Adipose tissue (tissue), 3 donors: Measurements from ENCODE around the gene SYCP2. TPM values are rescaled to one million over a fixed set of nuclear protein-coding genes. Genes with fewer than 3 reads are reported as not detected.

ENCODE experiments used
- H3K27ac ChIP-seq: one replicate; pipeline ENCODE4 v1.5.1; 2013; ENCODE audit warnings: low read depth, low read length
- WGBS, 3 donors: extraction: QIAGEN DNeasy Blood & Tissue Kit; methylation state at CpG; one replicate each; pipeline ENCODE4 v1.1.7; 2013; 5-methylcytosine and 5-hydroxymethylcytosine counted together
- polyA plus RNA-seq, 3 donors: library from polyadenylated mRNA; stranded (reverse); fragments of 200-250 nt; gene quantifications; one replicate each; pipeline ENCODE4 v1.2.3, GENCODE V29; 2013
- donor health status: healthy with polysubstance abuse.
- donor health status: Bipolar disorder and iron deficiency.
- donor health status: healthy.

Gene SYCP2
- polyA plus RNA-seq, 3 donors = 1.0 to 8.1 (median 1.2) TPM

DNA sequence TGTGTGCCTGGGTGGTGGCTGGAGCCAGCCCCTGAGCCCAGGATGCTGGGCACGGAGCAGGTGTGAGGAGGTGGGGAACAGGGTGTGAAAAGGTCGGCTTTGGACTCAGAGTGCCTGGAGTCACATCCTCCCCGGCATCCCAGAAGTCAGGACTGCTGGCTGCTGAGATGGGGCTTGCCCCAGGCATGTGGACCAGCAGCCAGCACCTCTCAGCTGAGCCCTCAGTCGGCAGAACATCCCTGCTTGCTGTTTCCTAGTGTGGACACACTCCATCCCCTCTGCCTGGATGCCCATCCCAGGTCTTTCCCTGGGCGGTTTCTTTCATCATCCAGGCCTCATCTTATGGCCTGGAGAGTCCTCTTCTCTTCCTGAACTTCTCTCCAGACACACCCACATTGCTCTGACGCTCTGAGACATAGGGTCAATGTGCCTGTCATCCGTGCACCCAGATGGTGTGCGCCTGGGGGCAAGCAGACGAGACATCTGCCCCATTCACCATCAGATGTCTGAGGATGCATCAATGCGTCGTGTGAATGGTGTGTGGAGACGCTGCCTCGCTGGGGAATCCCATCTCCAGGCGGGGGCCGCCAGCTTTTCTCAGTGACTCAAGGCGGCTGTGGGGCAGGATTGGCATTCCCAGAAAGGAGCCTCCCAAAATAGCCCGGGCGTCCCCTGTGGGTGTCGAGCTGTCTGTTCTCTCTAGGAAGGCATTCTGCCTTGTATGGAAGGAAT lies 104.2 kb downstream of the SYCP2 start:
- H3K27ac ChIP-seq = no peak overlapping the region
- WGBS, 3 donors = 74 to 83% (median 81%) methylated on average over 19 of the region's 19 CpGs

DNA sequence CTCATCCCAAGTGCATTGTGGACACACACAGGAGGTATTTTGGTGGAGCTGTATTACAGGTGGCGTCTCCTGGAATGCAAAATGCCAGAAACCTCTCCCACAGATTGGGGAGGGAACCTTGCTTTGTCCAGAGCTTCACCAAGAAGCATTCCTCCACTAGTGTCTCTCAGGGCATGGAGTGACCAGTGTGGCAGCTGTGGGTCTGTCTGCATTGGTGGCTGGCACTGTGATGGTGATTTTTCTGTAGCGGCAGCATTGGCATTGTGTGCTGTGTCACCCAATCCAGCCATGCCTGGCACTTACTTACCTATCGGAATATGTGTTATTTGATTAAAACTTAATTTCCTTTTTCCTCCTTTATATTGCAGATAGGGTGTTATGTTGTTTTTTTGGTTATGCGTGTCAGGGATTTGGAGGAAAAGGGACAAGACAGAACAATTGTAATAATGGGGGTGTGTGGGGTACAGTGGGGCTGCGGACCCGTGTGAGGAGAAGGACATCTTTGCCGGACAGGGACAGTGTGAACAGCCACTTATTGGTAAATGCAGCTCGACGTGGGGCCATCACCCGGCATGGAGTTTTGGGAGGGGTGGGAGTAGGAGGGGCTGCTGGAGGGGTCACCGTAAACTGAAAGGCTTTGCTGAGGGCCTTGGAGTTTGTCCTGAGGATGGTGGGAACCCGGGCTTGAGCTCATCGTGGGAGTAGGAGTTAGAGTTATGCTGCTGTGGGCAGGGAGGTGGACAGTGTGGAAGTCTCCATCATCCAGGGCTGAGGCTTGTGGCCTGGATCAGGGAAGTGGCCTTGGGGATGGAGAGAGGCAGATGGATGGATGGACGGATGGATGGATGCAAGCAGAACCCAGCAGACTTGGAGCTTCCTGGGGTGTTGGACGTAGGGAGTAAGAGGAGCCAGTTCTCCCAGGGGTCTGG lies 105.0 kb downstream of the SYCP2 start:
- 83 to 90% (median 86%) methylated on average over 15 of the region's 15 CpGs for WGBS, 3 donors
- no peak overlapping the region for H3K27ac ChIP-seq

DNA sequence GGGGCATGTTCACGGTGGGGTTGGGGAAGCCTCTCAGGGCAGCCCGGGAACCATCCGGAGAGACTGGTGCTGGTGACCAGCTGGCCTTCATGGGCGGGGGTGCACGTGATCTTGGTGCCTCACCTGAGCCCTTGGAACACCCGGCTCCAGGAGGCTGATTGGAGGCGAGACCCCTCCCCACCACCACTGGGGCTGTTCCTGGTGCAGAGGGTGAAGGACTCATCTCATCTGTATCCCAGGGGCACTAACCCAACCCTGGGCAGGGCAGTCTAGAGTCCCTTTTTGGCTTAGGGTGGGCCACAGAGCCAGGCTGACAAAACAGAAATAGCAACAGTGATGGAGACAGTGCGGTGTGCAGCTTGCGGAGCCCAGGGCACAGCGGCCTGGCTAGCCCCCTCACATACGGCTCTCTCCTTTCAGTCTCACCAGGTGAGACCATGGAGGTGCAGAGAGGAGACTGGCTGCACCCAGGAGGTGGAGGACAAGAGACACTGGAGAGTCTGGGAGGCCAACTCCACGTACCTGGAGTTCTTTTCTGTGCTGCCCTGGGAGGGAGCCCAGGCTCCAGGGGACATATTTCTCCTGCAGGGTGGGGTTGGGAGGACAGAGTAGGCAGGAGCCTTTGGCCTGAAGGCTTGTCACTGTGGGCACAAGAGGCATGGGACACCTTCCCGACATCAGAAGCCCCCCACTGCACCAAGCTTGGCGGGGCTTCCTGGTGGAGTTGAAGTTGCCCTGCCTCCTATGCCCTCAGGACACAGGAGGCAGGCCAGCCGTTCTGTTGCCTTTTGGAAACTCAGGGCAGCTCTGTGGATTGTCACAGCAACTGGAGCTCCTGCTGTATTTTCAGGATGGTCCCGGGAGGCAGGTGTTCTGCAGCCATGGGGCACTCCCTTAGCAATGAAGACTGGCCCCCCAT lies 106.0 kb downstream of the SYCP2 start:
- 74 to 82% (median 78%) methylated on average over 16 of the region's 16 CpGs for WGBS, 3 donors

DNA sequence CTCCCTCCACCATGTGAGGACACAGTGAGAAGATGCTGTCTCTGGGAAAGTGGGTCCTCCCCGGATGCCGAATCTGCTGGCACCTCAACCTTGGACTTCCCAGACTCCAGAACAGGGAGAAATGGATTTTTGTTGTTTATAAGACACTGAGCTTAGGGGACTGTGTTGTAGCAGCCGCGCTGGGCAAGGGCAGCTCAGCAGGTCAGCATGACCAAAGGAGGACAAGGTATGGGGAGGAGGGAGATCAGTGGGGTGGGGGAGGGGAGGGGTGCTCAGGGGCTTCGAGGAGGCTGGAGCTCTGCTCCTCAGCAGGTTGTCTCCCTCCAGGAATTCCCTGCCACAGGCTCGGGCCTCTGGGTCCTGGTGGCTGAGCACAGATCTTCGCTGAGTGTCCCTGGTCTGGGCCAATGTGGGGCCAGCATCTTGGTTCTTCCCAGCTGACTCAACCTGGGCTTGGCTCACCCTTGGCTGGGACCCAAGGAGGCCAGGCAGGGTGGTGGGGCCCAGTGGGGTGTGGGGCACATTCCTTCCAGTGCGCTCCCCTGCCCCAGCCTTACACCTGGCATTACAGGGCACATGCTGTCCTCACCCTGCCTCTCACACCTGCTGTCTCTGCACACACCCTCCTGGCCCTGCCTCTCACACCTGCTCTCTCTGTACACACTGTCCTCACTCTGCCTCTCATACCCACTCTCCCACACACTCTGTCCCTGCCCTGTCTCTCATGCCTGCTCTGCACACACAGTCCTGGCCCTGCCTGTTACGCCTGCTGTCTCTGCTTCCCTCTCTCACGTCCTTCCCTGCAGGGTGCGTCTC lies 107.3 kb downstream of the SYCP2 start:
- WGBS, 3 donors = 74 to 81% (median 79%) methylated on average over 10 to 11 of the region's 11 CpGs
- no peak overlapping the region for H3K27ac ChIP-seq

More for the DNA sequence above, 106.0 kb downstream of the SYCP2 start:
- no peak overlapping the region for H3K27ac ChIP-seq

DNA sequence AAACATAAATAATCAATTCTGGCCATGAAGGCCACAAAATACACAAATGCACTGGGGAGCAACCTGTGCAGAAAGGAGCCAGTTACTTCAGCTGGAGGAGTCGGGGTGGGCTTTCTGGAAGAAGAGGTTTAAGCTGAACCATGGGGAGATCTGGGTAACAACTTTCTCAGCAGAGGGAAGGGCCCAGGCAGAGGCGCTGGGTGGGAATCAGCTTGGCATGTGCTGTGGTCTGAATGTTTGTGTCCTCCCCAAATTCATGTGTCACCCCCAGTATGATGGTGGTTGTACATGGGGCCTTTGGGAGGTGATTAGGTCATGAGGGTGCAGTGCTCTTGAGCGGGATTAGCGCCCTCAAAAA lies 107.9 kb downstream of the SYCP2 start:
- H3K27ac ChIP-seq = no peak overlapping the region
- WGBS, 3 donors = 95 to 99% (median 95%) methylated on average over 4 of the region's 4 CpGs

DNA sequence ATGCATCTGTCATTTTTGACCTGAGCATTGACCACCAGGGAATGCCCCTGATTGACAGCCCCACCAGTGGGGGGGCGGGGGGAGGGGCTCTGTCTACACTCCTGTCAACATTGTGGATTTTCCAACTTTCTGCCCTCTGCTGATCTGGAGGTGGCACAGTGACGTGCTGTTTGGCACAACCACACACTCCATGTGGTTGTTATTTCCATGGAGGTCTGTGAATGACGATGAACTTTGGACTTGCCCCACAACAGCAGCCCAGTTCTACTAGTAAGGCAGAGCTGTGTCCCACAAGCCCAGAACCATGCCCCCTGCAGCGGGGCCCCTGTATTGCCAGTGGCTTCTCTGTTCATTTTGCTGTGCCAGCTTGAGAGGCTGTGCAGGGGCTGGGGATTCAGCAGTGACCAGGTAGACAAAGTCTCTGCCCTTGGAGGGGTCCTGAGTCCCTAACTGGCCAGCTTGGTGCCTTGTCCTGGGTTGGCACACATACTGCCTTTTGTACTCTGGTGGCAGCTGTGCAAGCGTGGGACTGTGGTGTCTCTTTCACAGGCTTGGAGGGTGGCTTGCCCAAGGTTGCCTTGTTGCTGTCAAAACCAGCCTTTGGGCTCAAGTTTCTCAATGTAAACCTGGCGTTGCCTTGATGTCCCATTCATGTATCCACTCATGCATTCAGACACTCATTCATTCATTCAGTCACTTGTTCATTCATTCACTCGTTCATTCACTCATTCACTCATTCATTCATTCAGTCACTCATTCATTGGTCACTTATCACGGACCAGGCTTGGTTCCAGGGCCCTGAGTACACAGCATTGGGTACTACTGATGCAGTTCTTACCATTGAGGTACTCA lies 108.5 kb downstream of the SYCP2 start:
- H3K27ac ChIP-seq = no peak overlapping the region
- WGBS, 3 donors = 61 to 80% (median 74%) methylated on average over 8 of the region's 8 CpGs

DNA sequence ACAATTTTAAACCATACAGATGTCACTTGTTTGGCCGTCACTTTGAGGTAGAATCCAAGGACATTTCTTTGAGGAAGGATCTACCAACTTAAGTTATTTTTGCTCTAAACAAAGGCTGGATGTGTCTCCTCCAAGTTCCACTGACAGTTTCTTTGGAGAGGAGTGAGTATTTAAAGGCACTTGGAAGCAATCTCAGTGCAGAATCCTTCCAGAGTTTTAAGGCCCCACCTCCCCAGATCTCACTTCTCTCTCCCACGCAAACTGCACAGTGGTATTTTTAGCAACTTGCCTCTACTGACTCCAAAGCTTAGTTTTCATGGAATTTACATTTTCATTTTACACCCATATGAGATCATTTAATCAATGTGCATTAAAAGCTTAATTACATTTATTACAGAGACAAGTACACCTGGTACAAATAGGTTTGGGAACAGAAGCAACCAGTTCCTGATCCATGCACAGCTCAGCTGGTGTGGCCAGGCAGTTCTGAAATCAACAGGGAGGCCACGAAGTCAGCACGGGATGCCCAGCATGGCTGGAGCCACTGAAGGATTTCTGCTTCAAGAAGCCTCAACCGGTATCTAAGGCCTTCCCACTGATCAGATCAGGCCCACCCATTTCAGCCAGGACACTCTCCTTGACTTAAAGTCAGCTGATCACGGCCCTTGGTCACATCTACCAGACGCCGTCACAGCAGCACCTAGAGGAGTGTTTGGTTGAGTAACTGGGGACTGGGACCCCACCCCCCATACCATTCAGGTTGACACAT lies 109.8 kb downstream of the SYCP2 start:
- no peak overlapping the region for H3K27ac ChIP-seq
- WGBS, 3 donors = 68 to 85% (median 70%) methylated on average over 8 of the region's 8 CpGs

DNA sequence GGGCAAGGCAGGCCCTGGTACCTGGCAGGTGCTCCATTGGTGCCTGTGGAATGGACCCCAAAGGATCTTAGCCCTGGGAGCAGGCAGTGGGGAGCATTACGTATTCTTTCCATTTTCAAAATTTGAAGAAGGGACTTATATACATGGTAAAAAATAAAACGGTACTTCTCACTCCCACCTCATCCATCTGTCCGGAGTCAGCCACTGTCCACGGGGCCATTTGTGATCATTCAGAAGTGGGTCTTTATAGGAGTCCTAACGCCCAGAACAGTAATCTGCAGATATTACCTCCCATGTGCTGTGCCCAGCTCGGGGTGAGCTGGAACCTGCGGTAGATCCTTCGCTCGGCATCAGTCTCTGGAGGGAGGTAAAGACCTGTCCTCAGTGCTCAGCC lies 110.4 kb downstream of the SYCP2 start:
- 74 to 84% (median 75%) methylated on average over 9 of the region's 9 CpGs for WGBS, 3 donors
- H3K27ac ChIP-seq = no peak overlapping the region

DNA sequence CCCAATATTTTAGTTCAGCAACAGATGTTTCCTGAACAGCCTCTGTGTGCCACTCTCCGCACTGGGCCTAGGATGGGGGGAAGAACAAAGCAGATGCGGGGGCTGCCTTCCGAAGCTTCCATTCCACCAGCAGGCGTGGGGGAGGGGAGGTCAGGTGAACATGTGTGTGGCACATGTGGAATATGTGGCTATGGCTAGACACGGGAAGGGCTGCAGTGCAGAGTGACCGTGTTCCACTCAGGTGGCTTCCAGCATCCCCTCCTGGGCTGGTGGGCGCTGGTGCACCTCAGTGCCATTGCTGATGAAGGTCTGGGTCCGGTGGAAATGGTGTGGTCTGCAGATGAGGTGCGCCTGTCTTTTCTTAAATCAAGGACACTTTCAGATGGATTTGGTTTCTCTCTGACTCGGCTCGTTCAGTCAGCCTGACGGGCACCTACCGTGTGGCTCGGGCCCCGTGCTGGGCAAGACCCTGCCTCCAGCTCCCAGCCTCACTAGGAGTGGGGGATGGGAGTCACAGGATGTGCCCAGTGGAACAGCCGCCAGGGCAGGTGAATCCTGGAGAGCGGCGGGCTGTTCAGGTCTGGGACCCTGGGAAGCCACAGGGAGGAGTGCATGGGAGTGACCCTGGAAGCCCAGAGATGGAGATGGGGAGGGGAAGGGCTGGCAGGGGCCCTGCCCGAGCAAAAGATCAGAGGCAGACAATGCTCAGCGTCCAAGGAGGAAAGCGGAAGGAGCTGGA lies 111.0 kb downstream of the SYCP2 start:
- WGBS, 3 donors = 71 to 78% (median 77%) methylated on average over 21 of the region's 21 CpGs
- H3K27ac ChIP-seq = no peak overlapping the region

DNA sequence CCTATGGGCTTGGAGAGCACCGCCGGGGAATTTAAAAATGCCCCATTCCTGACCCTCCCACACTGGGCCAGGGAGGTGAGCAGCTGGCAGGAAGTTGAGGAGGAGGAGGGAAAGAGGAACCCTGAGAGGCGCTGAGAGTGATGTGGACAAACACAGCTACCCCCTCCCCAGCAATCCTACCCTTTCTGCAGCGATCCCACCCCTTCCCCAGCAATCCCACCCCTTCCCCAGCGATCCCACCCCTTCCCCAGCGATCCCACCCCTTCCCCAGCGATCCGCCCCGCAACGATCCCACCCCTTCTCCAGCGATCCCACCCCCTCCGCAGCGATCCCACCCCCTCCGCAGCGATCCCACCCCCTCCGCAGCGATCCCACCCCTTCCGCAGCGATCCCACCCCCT lies 111.6 kb downstream of the SYCP2 start:
- 79 to 85% (median 81%) methylated on average over 14 to 18 of the region's 19 CpGs for WGBS, 3 donors

DNA sequence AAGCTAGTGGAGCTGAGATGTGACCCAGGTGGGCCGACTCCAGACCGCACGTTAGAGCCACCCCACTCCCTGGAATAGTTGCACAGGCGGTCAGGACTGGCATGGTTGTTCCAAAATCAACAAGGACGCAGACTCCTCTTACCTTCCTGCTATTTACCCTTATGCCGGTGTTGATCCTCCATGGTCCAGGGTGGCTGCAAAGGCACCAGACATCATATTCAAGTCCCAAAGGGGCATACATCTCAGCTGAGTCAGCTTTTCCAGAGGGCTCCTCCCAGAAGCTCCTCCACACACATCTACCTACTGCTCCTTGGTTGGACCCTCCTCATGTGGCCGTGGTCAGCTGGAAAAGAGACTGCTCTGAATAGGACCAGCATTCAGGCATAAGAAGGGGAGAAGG lies 112.2 kb downstream of the SYCP2 start:
- 91 to 96% (median 92%) methylated on average over 7 of the region's 7 CpGs for WGBS, 3 donors
- no peak overlapping the region for H3K27ac ChIP-seq

More for the DNA sequence above, 111.6 kb downstream of the SYCP2 start:
- H3K27ac ChIP-seq = no peak overlapping the region

DNA sequence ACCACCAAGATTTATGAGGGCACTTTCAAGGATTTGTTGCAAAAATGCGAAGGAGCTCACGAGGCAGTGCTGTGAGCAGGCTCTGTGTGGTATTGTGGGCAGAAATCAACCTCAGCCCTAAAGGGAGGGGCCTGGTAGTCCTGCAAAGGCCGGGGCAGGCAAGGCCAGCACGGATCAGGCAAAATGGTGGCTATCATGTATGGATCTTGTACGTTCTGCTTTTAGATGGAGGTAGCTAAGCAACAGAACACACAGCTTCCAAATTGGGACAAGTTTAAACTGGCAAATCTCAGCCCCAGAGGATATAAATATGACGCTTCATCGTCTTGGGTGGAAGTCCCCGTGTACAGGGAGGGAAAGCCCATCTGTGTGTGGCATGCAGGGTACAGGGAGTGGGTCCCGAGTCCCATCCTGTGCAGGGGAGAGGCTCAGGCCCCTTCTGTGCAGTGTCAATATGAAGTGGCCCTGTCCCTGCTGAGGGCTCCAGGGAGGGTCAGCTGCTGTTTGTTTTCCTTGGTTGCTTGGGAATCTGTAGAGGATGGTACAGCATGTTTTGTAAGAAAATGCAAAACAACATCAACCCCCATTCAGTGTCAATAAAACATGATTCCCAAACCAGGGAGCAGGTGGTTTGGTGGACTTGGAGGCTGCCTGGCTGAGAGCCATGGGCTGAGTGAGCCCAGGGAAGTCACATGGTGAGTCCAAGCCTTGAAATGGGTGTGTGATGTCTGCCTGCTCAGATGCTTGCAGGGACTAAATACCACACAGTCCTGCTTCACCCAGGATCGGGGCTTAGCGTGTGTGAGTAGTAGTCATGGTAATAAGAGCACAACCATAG lies 113.0 kb downstream of the SYCP2 start:
- WGBS, 3 donors = 62 to 73% (median 72%) methylated on average over 11 of the region's 11 CpGs
- H3K27ac ChIP-seq = no peak overlapping the region

DNA sequence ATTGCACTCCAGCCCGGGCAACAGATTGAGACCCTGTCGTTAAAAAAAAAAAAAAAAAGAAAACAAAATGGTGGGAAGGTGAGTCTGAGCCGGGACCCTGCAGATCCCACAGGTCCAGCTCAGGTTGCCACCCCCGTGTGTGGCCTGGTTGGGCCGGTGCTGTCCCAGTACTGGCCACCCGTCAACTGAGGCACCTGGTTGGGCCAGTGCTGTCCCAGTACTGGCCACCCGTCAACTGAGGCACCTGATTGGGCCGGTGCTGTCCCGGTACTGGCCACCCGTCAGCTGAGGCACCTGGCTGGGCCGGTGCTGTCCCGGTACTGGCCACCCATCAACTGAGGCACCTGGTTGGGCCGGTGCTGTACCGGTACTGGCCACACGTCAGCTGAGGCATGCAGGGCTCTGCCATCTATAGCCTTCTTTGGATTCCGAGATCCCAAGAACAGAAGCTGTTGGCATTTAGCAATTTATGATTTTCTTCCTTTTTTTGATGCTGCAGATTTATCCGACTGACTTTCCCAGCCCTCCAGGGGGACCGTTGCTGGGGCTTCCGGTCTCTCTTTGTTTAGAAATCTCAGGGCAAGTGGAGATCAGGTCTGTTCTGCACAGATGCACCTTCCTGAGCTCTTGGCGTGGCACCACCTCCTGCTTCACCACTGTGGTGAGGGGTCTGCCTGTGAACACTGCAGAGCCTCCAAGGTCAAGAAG lies 113.8 kb downstream of the SYCP2 start:
- WGBS, 3 donors = 86 to 89% (median 88%) methylated on average over 18 to 20 of the region's 20 CpGs
- no peak overlapping the region for H3K27ac ChIP-seq

DNA sequence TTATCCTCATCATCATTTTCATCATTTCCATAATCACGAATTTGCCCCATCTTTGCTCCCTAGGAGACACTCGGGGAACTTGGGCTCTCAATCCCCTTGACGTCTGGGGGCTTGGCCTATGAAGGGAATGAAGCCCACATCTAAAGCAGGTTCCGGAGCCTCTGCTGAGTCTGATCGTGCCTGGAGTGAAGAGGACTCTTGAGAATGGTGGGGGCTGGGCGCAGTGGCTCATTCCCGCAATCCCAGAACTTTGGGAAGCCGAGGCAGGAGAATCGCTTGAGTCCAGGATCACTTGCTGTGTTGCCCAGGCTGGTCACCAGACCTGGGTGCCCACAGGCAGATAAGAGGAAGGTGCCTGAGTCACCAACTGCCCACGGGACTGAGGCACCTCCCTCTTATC lies 114.5 kb downstream of the SYCP2 start:
- WGBS, 3 donors = 80 to 89% (median 87%) methylated on average over 10 of the region's 10 CpGs

More for the DNA sequence above, 114.5 kb downstream of the SYCP2 start:
- H3K27ac ChIP-seq = no peak overlapping the region
